GM19463 (cell line): ENCODE measurements around the gene GSDMA.
"Not testable (repeated sequence)": the region's sequence is repeated elsewhere in the genome, so short reads cannot be mapped to it uniquely, and the experiment has no call there.

Experiments used
- ATAC-seq: cut with Tn5 transposase; IDR thresholded peaks from one replicate; pipeline ENCODE4 v1.9.1; 2021; ENCODE audit warnings: mild to moderate bottlenecking, moderate library complexity; ENCODE audit not compliant: unreplicated experiment

GSDMA gene

DNA sequence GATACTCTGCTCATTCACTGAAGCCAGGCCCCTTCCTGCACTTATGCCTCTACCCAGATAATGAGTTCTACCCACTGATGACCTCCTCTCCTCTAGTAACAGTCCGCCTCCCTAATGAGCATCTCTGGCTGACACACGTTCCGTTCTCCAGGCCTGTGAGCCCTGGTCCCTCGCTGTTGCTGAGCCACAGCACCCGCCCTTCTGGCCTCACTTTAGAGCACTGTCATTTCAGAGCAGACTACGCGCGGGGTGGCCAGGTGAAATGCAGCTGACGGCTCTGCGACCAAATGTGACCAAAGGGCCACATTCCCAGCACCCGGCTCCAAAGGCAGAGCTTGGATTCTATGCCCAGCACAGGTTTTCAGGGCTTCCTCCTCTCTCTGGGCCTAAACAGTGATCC lies 31.6 kb downstream of the GSDMA start:
- ATAC-seq: no peak

DNA sequence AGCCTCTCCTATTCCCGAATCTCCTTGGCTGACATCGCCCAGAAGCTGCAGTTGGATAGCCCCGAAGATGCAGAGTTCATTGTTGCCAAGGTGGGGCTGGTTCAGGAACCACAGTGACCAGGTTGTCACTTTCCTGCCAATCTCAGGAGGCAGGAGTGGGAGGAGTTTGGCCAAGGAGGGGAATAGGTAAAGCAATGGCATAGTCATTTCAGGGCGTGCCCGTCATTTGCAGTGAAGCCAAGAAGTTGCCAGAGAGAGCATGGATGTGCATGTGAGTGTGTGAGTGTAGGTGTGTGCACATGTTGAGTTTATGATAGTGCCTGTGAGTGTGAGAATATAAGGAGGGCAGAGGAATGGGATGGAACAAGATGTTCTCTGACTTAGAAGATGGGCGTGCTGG lies 32.6 kb downstream of the GSDMA start:
- ATAC-seq: no peak

DNA sequence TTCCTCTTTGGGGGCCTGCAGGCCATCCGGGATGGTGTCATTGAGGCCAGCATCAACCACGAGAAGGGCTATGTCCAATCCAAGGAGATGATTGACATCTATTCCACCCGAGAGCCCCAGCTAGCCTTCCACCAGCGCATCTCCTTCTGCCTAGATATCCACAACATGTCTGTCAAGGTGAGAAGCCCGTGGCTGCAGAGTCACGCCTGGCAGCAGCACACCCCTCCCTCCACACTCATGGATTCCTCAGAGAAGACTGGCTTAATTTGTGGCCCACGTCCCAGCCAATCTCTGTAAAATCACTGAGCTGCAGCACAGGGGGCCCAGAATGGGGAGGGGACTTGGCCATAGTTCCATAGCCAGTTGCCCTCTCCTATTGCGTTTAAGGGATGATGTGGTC lies 33.4 kb downstream of the GSDMA start:
- ATAC-seq: no peak

DNA sequence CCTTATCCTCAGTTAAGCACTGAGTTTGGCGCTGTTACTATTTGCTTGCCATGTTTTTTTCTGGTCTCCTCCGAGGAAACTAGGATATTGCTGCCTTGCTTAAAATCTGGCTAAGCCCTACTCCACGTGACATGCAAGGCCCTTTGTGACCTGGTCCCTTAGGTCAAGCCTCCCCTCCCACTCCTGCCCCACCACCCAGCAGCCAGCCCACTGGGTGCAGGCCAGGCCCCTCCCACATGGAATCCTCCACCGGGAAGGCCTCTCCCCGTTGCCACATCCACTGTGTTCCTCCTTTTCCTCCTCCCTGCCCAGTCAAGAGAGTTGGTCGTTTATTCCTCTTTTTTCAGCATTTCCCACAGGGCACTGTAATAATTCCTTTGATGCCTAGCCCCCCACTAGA lies 34.0 kb downstream of the GSDMA start:
- ATAC-seq: no peak

GRCh38 chr17:39997543-39997942 lies 34.7 kb downstream of the GSDMA start:
- ATAC-seq: no peak

- no peak for ATAC-seq
Observed at GRCh38 chr17:39999067-39999466, 36.3 kb downstream of the GSDMA start.

DNA sequence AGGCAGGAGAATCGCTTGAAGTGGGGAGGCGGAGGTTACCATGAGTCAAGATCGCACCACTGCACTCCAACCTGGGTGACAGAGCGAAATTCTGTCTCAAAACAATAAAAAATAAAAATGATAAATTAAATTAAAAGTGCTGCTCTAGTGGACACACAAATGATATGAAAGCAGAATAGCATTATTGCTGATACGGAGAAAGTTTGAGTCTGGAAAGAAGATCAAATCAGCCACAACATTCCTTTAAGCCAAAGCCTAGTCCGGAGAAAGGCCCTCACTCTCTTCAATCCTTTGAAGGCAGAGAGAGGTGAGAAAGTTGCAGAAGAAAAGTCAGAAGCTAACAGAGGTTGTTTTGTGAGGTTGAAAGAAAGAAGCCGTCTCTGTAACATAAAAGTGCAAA lies 37.4 kb downstream of the GSDMA start:
- no peak for ATAC-seq

DNA sequence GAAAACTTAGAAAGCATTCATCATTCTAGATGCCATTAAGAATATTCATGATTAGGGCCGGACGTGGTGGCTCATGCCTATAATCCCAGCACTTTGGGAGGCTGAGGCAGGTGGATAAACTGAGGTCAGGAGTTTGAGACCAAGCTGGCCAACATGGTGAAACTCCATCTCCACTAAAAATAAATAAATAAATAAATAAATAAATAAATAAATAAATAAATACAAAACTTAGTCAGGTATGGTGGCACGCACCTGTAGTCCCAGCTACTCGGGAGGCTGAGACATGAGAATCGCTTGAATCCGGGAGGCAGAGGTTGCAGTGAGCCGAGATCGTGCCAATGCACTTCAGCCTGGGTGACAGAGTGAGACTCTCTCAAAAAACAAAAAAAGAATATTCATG lies 38.5 kb downstream of the GSDMA start:
- ATAC-seq: not testable (repeated sequence)

- no peak for ATAC-seq
Observed at GRCh38 chr17:40004072-40004471, 41.3 kb downstream of the GSDMA start.

GRCh38 chr17:40004712-40005111 lies 41.9 kb downstream of the GSDMA start:
- no peak for ATAC-seq

DNA sequence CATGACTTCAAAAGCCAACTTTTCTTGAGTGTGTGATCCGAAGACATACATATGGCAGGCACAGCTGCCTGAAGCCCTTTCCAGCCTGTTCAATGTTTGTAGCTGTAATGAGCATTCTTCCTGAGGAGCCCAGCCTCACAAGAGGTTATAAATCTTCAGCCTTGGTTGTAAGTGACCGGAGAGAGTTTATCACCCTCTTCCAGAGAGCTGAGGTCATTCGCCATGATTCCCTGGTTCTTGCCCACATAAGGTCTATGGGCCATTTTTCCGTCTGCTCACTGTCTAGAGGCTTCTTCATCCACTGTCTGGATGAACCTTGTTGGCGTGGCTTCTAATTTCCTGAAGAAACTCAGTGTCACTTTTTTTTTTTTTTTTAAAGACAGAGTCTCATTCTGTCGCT lies 42.7 kb downstream of the GSDMA start:
- ATAC-seq: no peak

DNA sequence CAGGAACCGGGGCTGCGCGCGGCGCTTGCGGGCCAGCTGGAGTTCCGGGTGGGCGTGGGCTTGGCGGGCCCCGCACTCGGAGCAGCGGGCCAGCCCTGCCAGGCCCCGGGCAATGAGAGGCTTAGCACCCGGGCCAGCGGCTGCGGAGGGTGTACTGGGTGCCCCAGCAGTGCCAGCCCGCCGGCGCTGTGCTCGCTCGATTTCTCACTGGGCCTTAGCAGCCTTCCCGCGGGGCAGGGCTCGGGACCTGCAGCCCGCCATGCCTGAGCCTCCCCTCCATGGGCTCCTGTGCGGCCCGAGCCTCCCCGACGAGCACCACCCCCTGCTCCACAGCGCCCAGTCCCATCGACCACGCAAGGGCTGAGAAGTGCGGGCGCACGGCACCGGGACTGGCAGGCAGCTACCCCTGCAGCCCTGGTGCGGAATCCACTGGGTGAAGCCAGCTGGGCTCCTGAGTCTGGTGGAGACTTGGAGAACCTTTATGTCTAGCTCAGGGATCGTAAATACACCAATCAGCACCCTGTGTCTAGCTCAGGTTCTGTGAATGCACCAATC lies 48.2 kb downstream of the GSDMA start:
- not testable (repeated sequence) for ATAC-seq

GRCh38 chr17:40012017-40012647 lies 49.3 kb downstream of the GSDMA start:
- not testable (repeated sequence) for ATAC-seq

DNA sequence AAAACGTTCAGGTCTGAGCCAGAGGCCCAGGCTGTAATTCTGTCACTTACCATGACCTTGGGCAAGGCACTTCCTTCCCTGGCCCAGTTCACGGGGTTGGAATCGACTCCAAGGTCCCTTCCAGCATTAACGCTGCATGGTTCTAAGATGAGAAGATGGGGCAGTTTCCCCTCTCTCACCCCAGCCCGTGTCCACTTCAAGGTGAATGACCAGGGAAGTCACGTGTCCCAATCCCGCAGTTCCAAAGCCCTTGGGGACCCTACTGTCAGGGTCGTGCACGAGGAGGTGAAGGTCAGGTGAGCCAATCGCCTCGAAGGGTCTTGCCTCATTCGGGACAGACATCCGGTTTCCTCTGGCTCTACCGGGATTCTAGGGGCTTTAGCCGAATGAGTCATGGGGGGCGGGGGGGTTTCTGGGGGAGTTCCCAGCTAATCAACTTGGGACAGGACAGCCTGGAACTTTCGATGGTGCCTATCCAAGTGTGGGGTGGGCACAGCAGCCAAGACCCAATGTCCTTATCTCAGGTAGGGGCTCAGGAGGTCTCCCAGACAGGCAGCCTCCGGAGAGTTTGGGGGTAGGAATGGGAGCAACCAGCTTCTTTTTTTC lies 51.7 kb downstream of the GSDMA start:
- no peak for ATAC-seq

GRCh38 chr17:40015005-40015997 lies 52.5 kb downstream of the GSDMA start, which contains the start of gene CSF3:
CSF3 (plus strand) TSS chr17:40015440; CDS start chr17:40015475, 35 bp downstream.
- no peak for ATAC-seq

DNA sequence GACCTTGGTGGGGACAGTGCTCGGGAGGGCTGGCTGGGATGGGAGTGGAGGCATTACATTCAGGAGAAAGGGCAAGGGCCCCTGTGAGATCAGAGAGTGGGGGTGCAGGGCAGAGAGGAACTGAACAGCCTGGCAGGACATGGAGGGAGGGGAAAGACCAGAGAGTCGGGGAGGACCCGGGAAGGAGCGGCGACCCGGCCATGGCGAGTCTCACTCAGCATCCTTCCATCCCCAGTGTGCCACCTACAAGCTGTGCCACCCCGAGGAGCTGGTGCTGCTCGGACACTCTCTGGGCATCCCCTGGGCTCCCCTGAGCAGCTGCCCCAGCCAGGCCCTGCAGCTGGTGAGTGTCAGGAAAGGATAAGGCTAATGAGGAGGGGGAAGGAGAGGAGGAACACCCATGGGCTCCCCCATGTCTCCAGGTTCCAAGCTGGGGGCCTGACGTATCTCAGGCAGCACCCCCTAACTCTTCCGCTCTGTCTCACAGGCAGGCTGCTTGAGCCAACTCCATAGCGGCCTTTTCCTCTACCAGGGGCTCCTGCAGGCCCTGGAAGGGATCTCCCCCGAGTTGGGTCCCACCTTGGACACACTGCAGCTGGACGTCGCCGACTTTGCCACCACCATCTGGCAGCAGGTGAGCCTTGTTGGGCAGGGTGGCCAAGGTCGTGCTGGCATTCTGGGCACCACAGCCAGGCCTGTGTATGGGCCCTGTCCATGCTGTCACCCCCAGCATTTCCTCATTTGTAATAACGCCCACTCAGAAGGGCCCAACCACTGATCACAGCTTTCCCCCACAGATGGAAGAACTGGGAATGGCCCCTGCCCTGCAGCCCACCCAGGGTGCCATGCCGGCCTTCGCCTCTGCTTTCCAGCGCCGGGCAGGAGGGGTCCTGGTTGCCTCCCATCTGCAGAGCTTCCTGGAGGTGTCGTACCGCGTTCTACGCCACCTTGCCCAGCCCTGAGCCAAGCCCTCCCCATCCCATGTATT lies 53.5 kb downstream of the GSDMA start:
- no peak for ATAC-seq

DNA sequence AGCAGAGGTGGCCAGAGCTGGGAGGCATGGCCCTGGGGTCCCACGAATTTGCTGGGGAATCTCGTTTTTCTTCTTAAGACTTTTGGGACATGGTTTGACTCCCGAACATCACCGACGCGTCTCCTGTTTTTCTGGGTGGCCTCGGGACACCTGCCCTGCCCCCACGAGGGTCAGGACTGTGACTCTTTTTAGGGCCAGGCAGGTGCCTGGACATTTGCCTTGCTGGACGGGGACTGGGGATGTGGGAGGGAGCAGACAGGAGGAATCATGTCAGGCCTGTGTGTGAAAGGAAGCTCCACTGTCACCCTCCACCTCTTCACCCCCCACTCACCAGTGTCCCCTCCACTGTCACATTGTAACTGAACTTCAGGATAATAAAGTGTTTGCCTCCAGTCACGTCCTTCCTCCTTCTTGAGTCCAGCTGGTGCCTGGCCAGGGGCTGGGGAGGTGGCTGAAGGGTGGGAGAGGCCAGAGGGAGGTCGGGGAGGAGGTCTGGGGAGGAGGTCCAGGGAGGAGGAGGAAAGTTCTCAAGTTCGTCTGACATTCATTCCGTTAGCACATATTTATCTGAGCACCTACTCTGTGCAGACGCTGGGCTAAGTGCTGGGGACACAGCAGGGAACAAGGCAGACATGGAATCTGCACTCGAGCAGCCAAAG lies 54.7 kb downstream of the GSDMA start:
- no peak for ATAC-seq

DNA sequence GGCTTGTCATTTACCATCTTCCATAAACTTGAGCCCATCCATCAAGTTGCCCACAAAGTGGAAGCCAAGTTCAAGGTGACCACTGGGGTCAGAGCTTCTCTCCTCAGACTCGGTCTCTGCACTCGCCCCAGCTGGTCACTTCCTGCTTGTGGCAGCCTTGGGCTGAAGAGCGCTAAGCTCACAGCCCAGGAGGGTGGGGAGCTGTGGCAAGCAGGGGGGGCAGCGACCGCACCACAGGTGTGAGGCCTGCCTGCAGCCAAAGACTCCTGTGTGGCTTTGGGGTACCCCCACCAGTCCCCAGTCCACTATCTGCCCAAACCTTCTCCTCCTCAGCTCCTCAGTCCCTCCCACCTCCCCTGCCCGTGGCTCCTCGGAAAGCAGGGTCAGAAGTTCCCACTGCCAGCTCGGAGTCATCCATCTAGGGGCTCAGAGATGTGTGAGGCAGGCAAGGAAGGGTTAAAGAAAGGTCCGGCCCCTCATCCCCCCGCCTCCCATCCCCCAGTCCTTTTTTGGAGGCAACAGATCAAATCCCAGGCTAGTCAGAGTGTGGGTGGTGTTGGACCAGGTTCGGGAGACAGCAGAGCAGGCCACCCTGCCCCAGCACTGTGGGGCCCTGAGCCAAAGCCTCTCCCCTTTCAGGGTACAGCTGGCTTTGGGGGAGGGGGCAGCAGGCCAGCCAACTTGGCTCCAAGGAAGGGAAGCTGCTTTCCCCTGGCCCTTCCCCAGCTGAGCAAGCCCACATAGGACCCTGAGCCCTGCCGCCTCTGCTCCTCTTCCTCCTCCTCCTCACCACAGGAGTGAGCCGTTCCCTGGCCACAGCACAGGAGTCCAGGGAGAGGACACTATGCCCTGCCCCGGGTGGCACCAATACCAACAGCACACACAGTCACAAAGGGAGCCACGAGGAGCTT lies 55.7 kb downstream of the GSDMA start:
- ATAC-seq: no peak
